ENCODE data around the gene RPLP1. TPM values are rescaled to one million over a fixed set of nuclear protein-coding genes. Genes with fewer than 3 reads are reported as not detected.

Gene RPLP1
- total RNA-seq, 2 donors from 2014 or later, result 332 to 973 TPM

DNA sequence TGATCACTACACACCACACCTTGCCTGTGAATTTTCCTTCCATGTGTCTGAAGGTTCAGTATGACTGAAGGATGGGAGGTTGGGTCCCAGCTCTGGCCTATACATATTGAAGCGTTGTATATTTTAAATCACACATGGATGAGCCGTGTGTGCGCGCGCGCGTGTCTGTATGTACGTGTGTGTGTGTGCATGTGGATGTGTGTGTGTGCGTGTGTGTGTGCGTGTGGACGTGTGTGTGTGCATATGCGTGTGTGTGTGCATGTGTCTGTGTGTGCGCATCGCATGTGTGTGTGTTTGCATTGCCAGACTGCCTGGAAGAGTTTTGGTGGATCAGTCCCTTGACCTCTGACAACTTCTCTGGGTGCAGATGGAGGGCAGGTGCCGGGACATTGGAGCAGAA, 45.7 kb downstream of the RPLP1 start:
- no peak overlapping the region for H3K27ac ChIP-seq
- DNase-seq (no peak), ATAC-seq (no peak)
- intact Hi-C loops (cut with DNase I), result no loop called here
- no peaks in the 10 kb centered on the region for H3K27me3 ChIP-seq
- H3K4me3 ChIP-seq, result no peak overlapping the region
- H3K9me3 ChIP-seq, result no peaks in the 10 kb centered on the region
- 85 to 86% methylated on average over 15 of the region's 15 CpGs for WGBS, 2 donors
- TF ChIP-seq, protein P1, sequence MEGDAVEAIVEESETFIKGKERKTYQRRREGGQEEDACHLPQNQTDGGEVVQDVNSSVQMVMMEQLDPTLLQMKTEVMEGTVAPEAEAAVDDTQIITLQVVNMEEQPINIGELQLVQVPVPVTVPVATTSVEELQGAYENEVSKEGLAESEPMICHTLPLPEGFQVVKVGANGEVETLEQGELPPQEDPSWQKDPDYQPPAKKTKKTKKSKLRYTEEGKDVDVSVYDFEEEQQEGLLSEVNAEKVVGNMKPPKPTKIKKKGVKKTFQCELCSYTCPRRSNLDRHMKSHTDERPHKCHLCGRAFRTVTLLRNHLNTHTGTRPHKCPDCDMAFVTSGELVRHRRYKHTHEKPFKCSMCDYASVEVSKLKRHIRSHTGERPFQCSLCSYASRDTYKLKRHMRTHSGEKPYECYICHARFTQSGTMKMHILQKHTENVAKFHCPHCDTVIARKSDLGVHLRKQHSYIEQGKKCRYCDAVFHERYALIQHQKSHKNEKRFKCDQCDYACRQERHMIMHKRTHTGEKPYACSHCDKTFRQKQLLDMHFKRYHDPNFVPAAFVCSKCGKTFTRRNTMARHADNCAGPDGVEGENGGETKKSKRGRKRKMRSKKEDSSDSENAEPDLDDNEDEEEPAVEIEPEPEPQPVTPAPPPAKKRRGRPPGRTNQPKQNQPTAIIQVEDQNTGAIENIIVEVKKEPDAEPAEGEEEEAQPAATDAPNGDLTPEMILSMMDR (IDR thresholded peaks at IDR 0.05), result no peak
- no peak for TF ChIP-seq POLR2A (IDR thresholded peaks at IDR 0.05)
- no peaks in the 10 kb centered on the region for H3K4me1 ChIP-seq
- H3K36me3 ChIP-seq (replicated peaks in 1 of 2; ENCODE audit: insufficient read depth in 1 of 2, low read depth in 2 of 2), result no peaks in the 10 kb centered on the region

GRCh38 chr15:69498987-69499386, 46.4 kb downstream of the RPLP1 start:
- Histone ChIP-seq H3K4me1 (no peaks in the 10 kb centered on the region), H3K36me3 (replicated peaks in 1 of 2; ENCODE audit: insufficient read depth in 1 of 2, low read depth in 2 of 2) (no peaks in the 10 kb centered on the region), H3K27ac (no peak overlapping the region), H3K27me3 (no peaks in the 10 kb centered on the region), H3K4me3 (no peak overlapping the region), H3K9me3 (no peaks in the 10 kb centered on the region)
- intact Hi-C loops (cut with DNase I), result no loop called here
- WGBS, 2 donors, result 93 to 94% methylated on average over 6 of the region's 6 CpGs
- ATAC-seq, result no peak
- DNase-seq, result no peak
- no peak for TF ChIP-seq POLR2A (IDR thresholded peaks at IDR 0.05)
- TF ChIP-seq, protein P1 (IDR thresholded peaks at IDR 0.05), result no peak

DNA sequence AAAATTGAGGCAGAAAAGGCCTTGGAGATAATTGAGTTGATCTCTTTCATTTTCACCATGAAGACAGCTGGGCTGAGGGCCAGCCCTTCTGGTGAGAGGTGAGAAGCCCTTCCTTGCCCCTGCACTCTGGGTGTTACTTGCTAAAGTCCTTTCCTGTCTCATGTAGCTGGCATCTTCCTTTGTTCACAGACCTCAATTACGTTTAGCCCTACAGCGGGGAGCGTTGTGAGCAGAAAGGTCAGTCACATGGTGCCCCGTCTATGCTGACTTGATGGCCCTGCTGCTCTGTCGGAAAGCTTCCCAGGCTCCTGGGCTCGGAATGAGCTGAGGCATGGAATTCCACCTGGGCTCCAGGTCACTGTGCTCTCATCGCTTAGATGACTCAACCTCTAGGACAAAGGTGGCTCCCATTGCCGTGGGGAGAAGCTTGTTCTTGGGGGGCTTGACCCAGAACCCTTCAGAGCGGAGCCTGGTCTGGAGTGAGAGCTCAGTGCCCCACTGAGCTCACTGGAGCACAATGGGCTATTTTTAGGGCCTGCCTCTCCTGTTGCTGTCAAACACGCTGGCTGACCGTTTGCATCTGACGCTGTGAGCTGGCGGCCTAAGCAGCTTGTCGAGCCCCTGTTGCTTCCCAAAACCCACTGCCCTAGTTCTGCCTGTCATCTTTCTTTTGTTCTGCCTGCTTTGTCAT, 47.0 kb downstream of the RPLP1 start:
- no peak for TF ChIP-seq POLR2A (IDR thresholded peaks at IDR 0.05)
- TF ChIP-seq, protein P1 (IDR thresholded peaks at IDR 0.05), result no peak
- Histone ChIP-seq H3K4me3 (no peak overlapping the region), H3K27me3 (no peaks in the 10 kb centered on the region), H3K27ac (no peak overlapping the region), H3K4me1 (no peaks in the 10 kb centered on the region), H3K9me3 (no peaks in the 10 kb centered on the region), H3K36me3 (replicated peaks in 1 of 2; ENCODE audit: insufficient read depth in 1 of 2, low read depth in 2 of 2) (no peaks in the 10 kb centered on the region)
- DNase-seq (no peak), ATAC-seq (no peak)
- intact Hi-C loops (cut with DNase I), result no loop called here
- WGBS, 2 donors, result 81 to 96% methylated on average over 11 to 14 of the region's 14 CpGs

DNA sequence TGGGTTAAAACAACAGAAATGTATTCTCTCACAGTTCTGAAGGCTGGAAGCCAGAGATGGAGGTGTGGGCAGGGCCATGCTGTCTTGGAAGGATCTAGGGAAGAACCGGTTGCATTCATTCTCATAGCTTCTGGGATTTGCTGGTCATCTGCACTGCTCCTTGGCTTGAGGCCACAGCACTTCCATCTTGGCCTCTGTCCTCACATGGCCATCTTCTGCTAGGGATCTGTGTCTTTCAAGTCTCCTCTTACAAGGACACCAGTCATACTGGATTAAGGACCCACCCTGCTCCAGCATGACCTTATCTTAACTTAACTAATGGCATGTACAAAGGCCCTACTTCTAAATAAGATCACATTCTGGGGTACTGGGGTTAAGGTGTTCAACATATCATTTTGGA, 47.7 kb downstream of the RPLP1 start:
- H3K27me3 ChIP-seq, result no peaks in the 10 kb centered on the region
- no peaks in the 10 kb centered on the region for H3K36me3 ChIP-seq (replicated peaks in 1 of 2; ENCODE audit: insufficient read depth in 1 of 2, low read depth in 2 of 2)
- no peak for ATAC-seq
- 80 to 82% methylated on average over 1 of the region's 1 CpG for WGBS, 2 donors
- DNase-seq, result no peak
- no peaks in the 10 kb centered on the region for H3K4me1 ChIP-seq
- H3K27ac ChIP-seq, result no peak overlapping the region
- no peaks in the 10 kb centered on the region for H3K9me3 ChIP-seq
- intact Hi-C loops (cut with DNase I), result no loop called here
- TF ChIP-seq, protein P1 (IDR thresholded peaks at IDR 0.05), result no peak
- no peak for TF ChIP-seq POLR2A (IDR thresholded peaks at IDR 0.05)
- no peak overlapping the region for H3K4me3 ChIP-seq

- H3K27me3 ChIP-seq, result no peaks in the 10 kb centered on the region
- no peak overlapping the region for H3K27ac ChIP-seq
- DNase-seq (no peak), ATAC-seq (no peak)
- H3K4me1 ChIP-seq, result no peaks in the 10 kb centered on the region
- no peaks in the 10 kb centered on the region for H3K9me3 ChIP-seq
- intact Hi-C loops (cut with DNase I), result no loop called here
- TF ChIP-seq, protein P1 (IDR thresholded peaks at IDR 0.05), result no peak
- no peak for TF ChIP-seq POLR2A (IDR thresholded peaks at IDR 0.05)
- H3K4me3 ChIP-seq, result no peak overlapping the region
- whole genome bisulfite sequencing, 2 donors, result 83 to 90% methylated on average over 8 of the region's 8 CpGs
- H3K36me3 ChIP-seq (replicated peaks in 1 of 2; ENCODE audit: insufficient read depth in 1 of 2, low read depth in 2 of 2), result no peaks in the 10 kb centered on the region
These were observed 48.8 kb downstream of the RPLP1 start for GRCh38 chr15:69501456-69501855.

Data from body of pancreas (tissue), 4 donors.